H1 (cell line): Measurements from ENCODE around the gene HMG20A. TPM values are rescaled to one million over a fixed set of nuclear protein-coding genes. Genes with fewer than 3 reads are reported as not detected.

Source experiments
- ASH2L ChIP-seq: fragments of 200-600, 300-600 bp; sonication (generic); IDR thresholded peaks from one replicate; pipeline ENCODE4 v1.7.1; 2017; ENCODE audit warnings: low read length
- CBX8 ChIP-seq: fragments of 300-800, 300-1000 bp; sonication (generic); IDR thresholded peaks from 2 replicates; pipeline ENCODE4 v1.7.1; 2016; ENCODE audit warnings: low read depth, low read length, borderline replicate concordance
- CHD1 ChIP-seq: IDR thresholded peaks from 2 replicates; pipeline ENCODE4 v1.6.1; 2012; ENCODE audit warnings: low read depth, low read length, improper control_type of control experiment
- CHD2 ChIP-seq: IDR thresholded peaks from 2 replicates; pipeline ENCODE4 v1.6.1; 2012; ENCODE audit warnings: low read length, improper control_type of control experiment
- CHD7 ChIP-seq: fragments of 300-600 bp; sonication (generic); IDR thresholded peaks from 2 replicates; pipeline ENCODE4 v1.7.1; 2012; ENCODE audit warnings: low read length, moderate library complexity, mild to moderate bottlenecking, inconsistent platforms; ENCODE audit not compliant: insufficient replicate concordance
- CREB1 ChIP-seq: IDR thresholded peaks from 2 replicates; pipeline ENCODE4 v1.6.1; 2012; ENCODE audit warnings: inconsistent platforms
- E2F6 ChIP-seq: IDR thresholded peaks from 2 replicates; pipeline ENCODE4 v1.6.1; 2012; ENCODE audit warnings: inconsistent platforms
- MAX ChIP-seq: IDR thresholded peaks from 2 replicates; pipeline ENCODE4 v1.6.1; 2012; ENCODE audit warnings: inconsistent platforms
- polyA plus RNA-seq, 7 experiments: library from polyadenylated mRNA; depleted of rRNA in 3 of 7; stranded (reverse) in 5 of 7; unstranded in 2 of 7; fragments of >200 nt in 5 of 7; fragments of 200-250 nt in 2 of 7; gene quantifications; 1 replicate in 5 of 7; 2 replicates in 1 of 7; 4 replicates in 1 of 7; pipeline versions ENCODE4 v1.2.1 to v1.2.3, GENCODE V29; 2011 to 2013; ENCODE audit warnings: missing spikeins in 2 of 7, mixed read lengths in 2 of 7
- total RNA-seq: library from RNA; stranded (reverse); fragmentation: NEBNext Ultra II Directional; extraction: Animal tissue kit (Norgen Biotek cat#: 25700); gene quantifications from 2 replicates; pipeline ENCODE4 v1.2.1, GENCODE V29; 2021

The HMG20A gene
- total and polyA plus RNA-seq, 2 of the 8 experiments (the other 6 are each of a cell fraction or from before 2014, with no cell fraction given), result 52.1 to 59.7 TPM

- TF ChIP-seq CHD7, result no peak
- TF ChIP-seq E2F6, result peak; percentile 56; the same call in 1 of the 2 replicates
- TF ChIP-seq CHD1, result no peak
- TF ChIP-seq ASH2L, result no peak
- no peak for TF ChIP-seq CBX8
- no peak for TF ChIP-seq CREB1
- peak; percentile 69 for TF ChIP-seq MAX
- TF ChIP-seq CHD2, result no peak
Observed at GRCh38 chr15:77514641-77515402, 94.1 kb downstream of the HMG20A start (continued).
